Trophoblast cell (in vitro differentiated cells and primary cell): Measurements from ENCODE around the gene MUC5B.

Experiments used
- DNase-seq, 2 donors: peaks; one replicate each; pipeline ENCODE4 v3.0.0-alpha.2; 2016
- H2AFZ ChIP-seq: 2 replicates; pipeline ENCODE4 v1.6.1; 2013; ENCODE audit warnings: low read length, moderate library complexity, mild to moderate bottlenecking; ENCODE audit not compliant: insufficient read depth, poor library complexity
- H2AK5ac ChIP-seq: 2 replicates; pipeline ENCODE4 v1.6.1; 2013; ENCODE audit warnings: mild to moderate bottlenecking, low read length
- H2BK120ac ChIP-seq: 2 replicates; pipeline ENCODE4 v1.6.1; 2013; ENCODE audit warnings: low read length, mild to moderate bottlenecking, moderate library complexity; ENCODE audit not compliant: insufficient read depth, poor library complexity
- H2BK12ac ChIP-seq: 2 replicates; pipeline ENCODE4 v1.6.1; 2013; ENCODE audit warnings: mild to moderate bottlenecking, low read length, moderate library complexity
- H2BK5ac ChIP-seq: 2 replicates; pipeline ENCODE4 v1.6.1; 2013; ENCODE audit warnings: low read length, low read depth, moderate library complexity, mild to moderate bottlenecking; ENCODE audit not compliant: poor library complexity
- H3K14ac ChIP-seq: 2 replicates; pipeline ENCODE4 v1.6.1; 2013; ENCODE audit warnings: mild to moderate bottlenecking, low read length
- H3K18ac ChIP-seq: 2 replicates; pipeline ENCODE4 v1.6.1; 2013; ENCODE audit warnings: mild to moderate bottlenecking, low read length
- H3K23ac ChIP-seq: 2 replicates; pipeline ENCODE4 v1.6.1; 2013; ENCODE audit warnings: low read length
- H3K27ac ChIP-seq: 2 replicates; pipeline ENCODE4 v1.5.1; 2013; ENCODE audit warnings: low read depth, mild to moderate bottlenecking, inconsistent platforms, low read length, moderate library complexity
- H3K27me3 ChIP-seq: 2 replicates; pipeline ENCODE4 v1.6.1; 2013; ENCODE audit warnings: inconsistent platforms, mild to moderate bottlenecking, low read length, moderate library complexity; ENCODE audit not compliant: insufficient read depth
- H3K36me3 ChIP-seq, 2 experiments: 1 replicate in 1 of 2; 2 replicates in 1 of 2; pipeline ENCODE4 v1.6.1; 2013; ENCODE audit warnings: low read length in 2 of 2, mild to moderate bottlenecking in 2 of 2, moderate library complexity in 1 of 2; ENCODE audit not compliant: insufficient read depth in 2 of 2, control insufficient read depth in 1 of 2
- H3K4ac ChIP-seq: 2 replicates; pipeline ENCODE4 v1.6.1; 2013; ENCODE audit warnings: low read depth, mild to moderate bottlenecking, low read length, moderate library complexity
- H3K4me1 ChIP-seq, 2 experiments: 1 replicate in 1 of 2; 2 replicates in 1 of 2; pipeline ENCODE4 v1.6.1; 2013; ENCODE audit warnings: low read length in 2 of 2, mild to moderate bottlenecking in 2 of 2, moderate library complexity in 1 of 2; ENCODE audit not compliant: insufficient read depth in 2 of 2, control insufficient read depth in 1 of 2
- H3K4me2 ChIP-seq: 2 replicates; pipeline ENCODE4 v1.6.1; 2013; ENCODE audit warnings: inconsistent platforms, mild to moderate bottlenecking, low read length, moderate library complexity
- H3K4me3 ChIP-seq: 2 replicates; pipeline ENCODE4 v1.5.1; 2013; ENCODE audit warnings: mild to moderate bottlenecking, low read depth, low read length, inconsistent platforms
- H3K79me1 ChIP-seq: one replicate; pipeline ENCODE4 v1.6.1; 2013; ENCODE audit warnings: low read length
- H3K79me2 ChIP-seq: 2 replicates; pipeline ENCODE4 v1.6.1; 2013; ENCODE audit warnings: low read length, mild to moderate bottlenecking; ENCODE audit not compliant: control insufficient read depth, insufficient read depth, poor library complexity
- H3K9ac ChIP-seq: 2 replicates; pipeline ENCODE4 v1.6.1; 2013; ENCODE audit warnings: mild to moderate bottlenecking, low read length
- H3K9me3 ChIP-seq: 2 replicates; pipeline ENCODE4 v1.6.1; 2013; ENCODE audit warnings: low read depth, mild to moderate bottlenecking, control low read depth, inconsistent platforms, low read length; ENCODE audit not compliant: insufficient read depth
- H4K12ac ChIP-seq: 2 replicates; pipeline ENCODE4 v1.6.1; 2013; ENCODE audit warnings: low read depth, mild to moderate bottlenecking, low read length, moderate library complexity
- H4K8ac ChIP-seq: 2 replicates; pipeline ENCODE4 v1.6.1; 2013; ENCODE audit warnings: low read depth, mild to moderate bottlenecking, low read length, moderate library complexity
- H4K91ac ChIP-seq: one replicate; pipeline ENCODE4 v1.6.1; 2013; ENCODE audit warnings: low read depth, mild to moderate bottlenecking, low read length, moderate library complexity
- WGBS: extraction: QIAGEN DNeasy Blood & Tissue Kit; methylation state at CpG from one replicate; pipeline ENCODE4 v1.1.7; 2013; ENCODE audit warnings: missing lambda C conversion rate; ENCODE audit not compliant: insufficient read length, insufficient coverage; ENCODE audit errors: extremely low coverage; 5-methylcytosine and 5-hydroxymethylcytosine counted together

Gene MUC5B

DNA sequence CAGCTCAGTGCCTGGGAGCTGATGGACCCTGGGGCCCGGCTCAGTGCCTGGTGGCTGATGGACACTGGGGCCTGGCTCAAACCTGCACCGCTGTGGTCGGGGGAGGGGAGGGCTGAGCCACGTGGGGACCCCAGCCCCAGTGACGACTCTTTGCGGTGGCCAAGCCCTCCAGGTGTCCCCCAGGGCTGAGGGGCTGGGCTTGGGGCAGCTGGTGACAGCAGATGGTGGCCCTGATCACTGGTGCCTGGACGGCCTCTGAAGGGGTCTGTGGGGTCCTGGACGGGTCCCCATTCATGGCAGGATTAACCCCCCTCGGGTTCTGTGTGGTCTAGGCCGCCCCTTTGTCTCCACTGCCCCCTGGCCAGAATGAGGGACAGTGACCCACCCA is 3.4 kb upstream of the MUC5B start:
- no peak overlapping the region for H2AK5ac ChIP-seq
- H3K27me3 ChIP-seq = no peaks in the 10 kb centered on the region
- no peak overlapping the region for H3K4me3 ChIP-seq
- H2BK120ac ChIP-seq = no peak overlapping the region
- H4K12ac ChIP-seq = no peak overlapping the region
- H3K4me1 ChIP-seq = no peaks in the 10 kb centered on the region
- H4K8ac ChIP-seq = no peak overlapping the region
- no peak overlapping the region for H3K4ac ChIP-seq
- no peak overlapping the region for H2BK12ac ChIP-seq
- no peak overlapping the region for H3K23ac ChIP-seq
- no peak overlapping the region for H3K9ac ChIP-seq
- no peak overlapping the region for H2AFZ ChIP-seq
- no peak overlapping the region for H3K18ac ChIP-seq
- H2BK5ac ChIP-seq = no peak overlapping the region
- peaks cover 8% of the 10 kb centered on the region for H3K9me3 ChIP-seq
- no peaks in the 10 kb centered on the region for H3K79me1 ChIP-seq
- H3K36me3 ChIP-seq = no peaks in the 10 kb centered on the region
- WGBS = no CpG with 5 or more reads among the region's 10 CpGs
- no peak overlapping the region for H3K14ac ChIP-seq
- DNase-seq = no peak
- no peak overlapping the region for H4K91ac ChIP-seq
- H3K79me2 ChIP-seq = no peaks in the 10 kb centered on the region
- H3K27ac ChIP-seq = no peak overlapping the region
- H3K4me2 ChIP-seq = no peak overlapping the region

DNA sequence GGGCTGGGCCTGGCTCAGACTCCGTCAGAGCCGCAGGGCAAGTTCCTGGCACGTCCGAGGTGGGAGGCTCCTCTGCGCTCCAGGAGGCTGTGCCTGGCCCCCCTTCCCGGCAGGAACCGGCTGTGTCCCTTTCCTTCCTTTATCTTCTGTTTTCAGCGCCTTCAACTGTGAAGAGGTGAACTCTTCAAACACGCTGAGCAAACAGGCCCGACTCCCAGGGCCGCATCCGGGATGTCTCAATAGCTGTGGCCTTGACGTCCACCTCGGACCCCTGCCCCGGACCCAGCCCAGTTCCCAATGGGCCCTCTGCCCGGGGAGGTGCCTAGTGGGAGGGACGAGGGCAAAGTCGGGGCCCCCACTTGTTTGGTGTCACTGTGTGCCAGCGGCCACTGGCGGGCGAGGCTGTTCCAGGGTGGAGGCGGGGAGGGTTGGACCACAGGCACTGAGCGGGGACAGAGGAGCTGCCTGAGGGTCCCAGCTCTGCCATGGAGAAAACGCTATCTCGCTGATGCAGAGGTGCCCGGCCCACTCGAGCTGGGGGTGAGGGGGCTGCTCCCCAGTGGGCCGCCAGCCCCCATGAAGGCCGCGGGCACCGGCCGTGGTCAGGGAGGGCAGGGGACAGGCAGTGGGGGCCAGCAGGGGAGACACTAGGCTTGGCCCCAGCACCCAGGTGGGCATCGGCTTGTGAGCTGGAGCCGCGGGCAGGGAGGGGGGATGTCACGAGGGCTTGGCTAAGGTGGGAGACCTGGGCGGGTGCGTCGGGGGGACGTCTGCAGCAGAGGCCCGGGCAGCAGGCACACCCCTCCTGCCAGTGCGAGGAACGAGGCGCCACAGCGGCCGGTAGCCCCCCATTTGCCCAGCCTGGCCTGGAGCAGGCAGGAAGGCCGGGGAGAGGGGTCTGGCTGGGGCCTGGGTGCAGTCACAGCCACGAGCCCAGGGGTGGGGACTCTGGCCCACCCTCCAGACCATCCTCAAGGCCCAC is 2.7 kb upstream of the MUC5B start:
- no peak overlapping the region for H3K14ac ChIP-seq
- WGBS = no CpG with 5 or more reads among the region's 48 CpGs
- H3K9ac ChIP-seq = no peak overlapping the region
- H4K8ac ChIP-seq = no peak overlapping the region
- no peak overlapping the region for H3K4me3 ChIP-seq
- no peak overlapping the region for H3K4me2 ChIP-seq
- H4K12ac ChIP-seq = no peak overlapping the region
- H3K9me3 ChIP-seq = peaks cover 8% of the 10 kb centered on the region
- no peak overlapping the region for H4K91ac ChIP-seq
- DNase-seq = no peak
- no peaks in the 10 kb centered on the region for H3K4me1 ChIP-seq
- H2BK12ac ChIP-seq = no peak overlapping the region
- H3K23ac ChIP-seq = no peak overlapping the region
- no peak overlapping the region for H2BK5ac ChIP-seq
- H3K27me3 ChIP-seq = no peaks in the 10 kb centered on the region
- H2BK120ac ChIP-seq = no peak overlapping the region
- no peak overlapping the region for H3K4ac ChIP-seq
- H2AK5ac ChIP-seq = no peak overlapping the region
- no peaks in the 10 kb centered on the region for H3K79me1 ChIP-seq
- H3K18ac ChIP-seq = no peak overlapping the region
- no peaks in the 10 kb centered on the region for H3K79me2 ChIP-seq
- no peak overlapping the region for H3K27ac ChIP-seq
- no peak overlapping the region for H2AFZ ChIP-seq
- H3K36me3 ChIP-seq = no peaks in the 10 kb centered on the region

DNA sequence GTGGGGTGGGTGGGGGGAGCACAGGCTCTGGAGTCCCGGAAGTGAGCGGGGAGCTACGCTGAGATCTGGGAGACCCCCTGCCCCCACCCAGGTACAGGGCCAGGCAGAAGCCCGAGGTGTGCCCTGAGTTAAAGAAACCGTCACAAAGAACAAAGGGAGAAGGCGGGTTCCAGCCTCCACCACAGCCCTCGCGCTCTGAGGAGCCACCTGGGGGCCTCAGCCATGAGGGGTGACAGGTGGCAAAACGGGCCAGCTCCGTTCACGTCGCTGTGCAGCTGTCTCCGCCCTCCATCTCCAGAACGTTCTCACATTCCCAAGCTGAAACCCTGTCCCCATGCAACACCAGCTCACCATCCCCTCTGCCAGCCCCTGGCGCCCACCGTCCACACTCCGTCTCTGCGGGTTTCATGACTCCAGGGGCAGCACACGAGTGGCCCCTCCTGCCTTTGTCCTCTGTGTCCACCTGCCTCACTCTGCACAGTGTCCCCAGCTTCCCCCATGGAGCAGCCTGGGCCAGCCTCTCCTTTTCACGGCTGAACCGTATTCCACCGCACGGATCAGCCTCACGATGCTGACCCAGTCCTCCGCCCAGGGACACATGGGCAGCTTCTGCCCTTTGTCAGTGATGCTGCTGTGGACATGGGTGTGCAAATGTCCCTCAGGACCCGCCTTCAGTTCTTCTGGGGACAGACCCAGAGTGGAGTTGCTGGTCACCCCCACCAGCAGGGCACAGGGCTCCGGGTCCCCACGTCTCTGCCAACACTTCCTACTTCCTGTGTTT is 1.7 kb upstream of the MUC5B start:
- no peak overlapping the region for H2AK5ac ChIP-seq
- no peak overlapping the region for H3K9ac ChIP-seq
- no peaks in the 10 kb centered on the region for H3K79me2 ChIP-seq
- no peak overlapping the region for H4K8ac ChIP-seq
- no peaks in the 10 kb centered on the region for H3K79me1 ChIP-seq
- H3K36me3 ChIP-seq = no peaks in the 10 kb centered on the region
- H3K23ac ChIP-seq = no peak overlapping the region
- no peak overlapping the region for H4K91ac ChIP-seq
- no peak overlapping the region for H2BK5ac ChIP-seq
- H3K18ac ChIP-seq = no peak overlapping the region
- no peak overlapping the region for H3K4me2 ChIP-seq
- WGBS = no CpG with 5 or more reads among the region's 28 CpGs
- H3K4ac ChIP-seq = no peak overlapping the region
- H2BK120ac ChIP-seq = no peak overlapping the region
- H3K27ac ChIP-seq = no peak overlapping the region
- peaks cover 8% of the 10 kb centered on the region for H3K9me3 ChIP-seq
- H2AFZ ChIP-seq = no peak overlapping the region
- H3K4me1 ChIP-seq = no peaks in the 10 kb centered on the region
- no peaks in the 10 kb centered on the region for H3K27me3 ChIP-seq
- no peak overlapping the region for H4K12ac ChIP-seq
- H3K4me3 ChIP-seq = no peak overlapping the region
- DNase-seq = no peak
- no peak overlapping the region for H3K14ac ChIP-seq
- H2BK12ac ChIP-seq = no peak overlapping the region

DNA sequence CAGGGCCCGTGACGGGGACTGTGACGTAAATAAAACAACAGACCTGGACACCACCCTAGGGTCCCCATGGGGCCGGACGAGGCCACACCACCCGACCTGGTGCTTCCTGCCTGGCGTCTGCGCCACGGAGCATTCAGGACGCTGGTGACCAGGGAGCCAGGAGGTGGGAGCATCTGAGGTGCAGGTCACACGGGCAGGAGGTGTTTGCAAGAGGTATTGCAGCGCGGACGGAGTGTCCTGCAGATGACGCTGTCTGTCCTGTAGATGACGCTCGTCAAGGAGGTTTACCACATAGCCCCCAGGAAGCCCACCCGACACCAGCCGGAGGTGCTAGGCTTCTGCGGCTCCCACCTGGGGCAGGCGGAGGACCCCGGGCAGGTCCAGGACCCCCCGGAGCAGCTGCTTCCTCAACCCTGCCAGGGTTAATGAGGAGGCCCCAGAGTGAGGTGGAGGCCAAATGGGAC is 986 bp upstream of the MUC5B start:
- Histone ChIP-seq H3K23ac (no peak overlapping the region), H3K79me1 (no peaks in the 10 kb centered on the region), H4K8ac (no peak overlapping the region), H2AK5ac (no peak overlapping the region), H3K79me2 (no peaks in the 10 kb centered on the region), H3K36me3 (no peaks in the 10 kb centered on the region), H3K4ac (no peak overlapping the region), H2AFZ (no peak overlapping the region), H3K4me3 (no peak overlapping the region), H2BK5ac (no peak overlapping the region), H3K27me3 (no peaks in the 10 kb centered on the region), H3K9me3 (peaks cover 8% of the 10 kb centered on the region), H3K4me2 (no peak overlapping the region), H4K91ac (no peak overlapping the region), H3K14ac (no peak overlapping the region), H3K27ac (no peak overlapping the region), H2BK12ac (no peak overlapping the region), H3K18ac (no peak overlapping the region), H4K12ac (no peak overlapping the region), H2BK120ac (no peak overlapping the region), H3K9ac (no peak overlapping the region), H3K4me1 (no peaks in the 10 kb centered on the region)
- DNase-seq = no peak
- WGBS = no CpG with 5 or more reads among the region's 23 CpGs
